GM12892 (cell line): ENCODE measurements around the gene MAP4K4.

Source experiments
- DNase-seq: peaks from one replicate; pipeline ENCODE4 v3.0.0; 2011; ENCODE audit not compliant: insufficient read length
- FAIRE-seq: peaks from 2 replicates; lab custom pipeline; 2011; peaks lifted over from hg19 to GRCh38; lab: Jason Lieb, UNC
- POLR2A ChIP-seq: IDR thresholded peaks from 2 replicates; pipeline ENCODE4 v1.6.1; 2011; ENCODE audit warnings: low read depth, low read length, control low read depth
- POLR2AphosphoS5 ChIP-seq: IDR thresholded peaks from 2 replicates; pipeline ENCODE4 v1.6.1; 2011; ENCODE audit warnings: low read depth, low read length, control low read depth
- TAF1 ChIP-seq: IDR thresholded peaks from 2 replicates; pipeline ENCODE4 v1.6.1; 2011; ENCODE audit warnings: low read depth, mild to moderate bottlenecking, control low read depth, low read length, borderline replicate concordance

The MAP4K4 gene

DNA sequence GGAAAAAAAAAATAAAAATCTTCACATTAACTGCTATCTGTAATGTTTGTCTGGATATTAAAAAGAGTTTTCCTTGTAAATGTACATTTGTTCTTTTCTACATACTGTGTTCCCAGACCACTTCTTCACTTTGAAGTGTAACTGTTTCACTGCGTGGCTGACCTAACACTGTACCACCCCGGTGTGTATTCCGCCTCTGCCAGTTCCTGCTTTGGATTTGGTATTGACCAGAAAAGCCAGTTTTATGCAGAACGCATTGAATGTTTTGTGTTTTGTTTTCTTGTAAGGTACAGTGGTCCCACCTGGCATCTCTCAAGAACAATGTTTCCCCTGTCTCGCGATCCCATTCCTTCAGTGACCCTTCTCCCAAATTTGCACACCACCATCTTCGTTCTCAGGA, 166.0 kb downstream of the MAP4K4 start:
- DNase-seq (no peak), FAIRE-seq (no peak)

DNA sequence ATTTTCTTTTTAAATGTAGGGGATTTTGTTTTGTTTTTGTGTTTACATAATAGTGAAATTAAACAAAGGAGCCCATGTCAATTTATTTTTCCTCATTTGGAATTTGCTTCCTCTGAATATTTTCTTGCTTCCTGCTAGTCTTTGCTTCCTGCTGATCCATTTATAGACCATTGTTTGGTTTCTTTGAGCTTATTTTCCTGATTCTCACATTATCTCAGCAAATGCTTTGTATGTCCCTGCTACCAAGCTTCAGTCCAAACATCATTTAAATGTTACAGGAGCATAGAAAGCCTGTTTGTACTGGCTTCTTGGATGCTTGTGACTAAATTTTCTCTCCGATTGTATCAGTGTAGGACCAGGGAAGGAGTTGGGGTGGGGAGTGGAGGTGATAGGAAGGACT, 166.9 kb downstream of the MAP4K4 start:
- TF ChIP-seq POLR2AphosphoS5: no peak
- no peak for TF ChIP-seq TAF1
- TF ChIP-seq POLR2A: no peak
- no peak for FAIRE-seq
- no peak for DNase-seq

More for the DNA sequence above, 166.0 kb downstream of the MAP4K4 start:
- TF ChIP-seq TAF1 (no peak), POLR2AphosphoS5 (no peak), POLR2A (no peak)

DNA sequence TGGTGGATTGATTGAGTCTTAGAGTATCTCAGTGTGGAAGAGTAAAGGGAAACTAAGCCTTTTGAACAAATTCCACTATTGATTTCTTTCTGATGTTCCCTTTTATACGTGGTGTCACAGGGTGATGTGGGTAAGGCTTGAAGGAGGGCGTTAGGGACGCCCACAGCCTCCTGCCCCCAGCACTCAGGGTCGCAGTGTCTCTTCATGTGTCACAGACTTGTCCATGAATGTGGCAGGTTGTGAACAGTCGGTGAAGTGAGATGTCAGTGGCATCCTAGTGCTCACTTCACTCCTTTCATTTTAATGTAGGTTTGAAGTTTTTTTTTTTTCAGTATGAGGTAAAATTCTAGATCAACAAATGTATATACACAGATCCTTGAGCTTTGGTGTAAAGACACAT, 171.0 kb downstream of the MAP4K4 start:
- DNase-seq (no peak), FAIRE-seq (no peak)

DNA sequence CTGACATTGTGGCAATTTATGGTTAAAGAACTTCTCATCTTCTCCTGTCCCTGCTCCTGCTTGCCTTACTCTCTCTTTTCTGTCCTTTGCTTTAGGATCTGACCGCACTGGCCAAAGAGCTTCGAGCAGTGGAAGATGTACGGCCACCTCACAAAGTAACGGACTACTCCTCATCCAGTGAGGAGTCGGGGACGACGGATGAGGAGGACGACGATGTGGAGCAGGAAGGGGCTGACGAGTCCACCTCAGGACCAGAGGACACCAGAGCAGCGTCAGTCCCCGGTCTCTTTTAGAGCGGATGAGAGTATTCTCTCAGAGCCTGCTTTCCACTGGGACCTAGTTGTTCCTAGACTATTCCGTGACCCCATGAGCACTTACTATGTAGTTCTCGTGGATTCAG, 172.0 kb downstream of the MAP4K4 start:
- DNase-seq (no peak), FAIRE-seq (no peak)
- TF ChIP-seq POLR2A (no peak), TAF1 (no peak), POLR2AphosphoS5 (no peak)

More for the DNA sequence above, 171.0 kb downstream of the MAP4K4 start:
- TF ChIP-seq POLR2A (no peak), TAF1 (no peak), POLR2AphosphoS5 (no peak)

DNA sequence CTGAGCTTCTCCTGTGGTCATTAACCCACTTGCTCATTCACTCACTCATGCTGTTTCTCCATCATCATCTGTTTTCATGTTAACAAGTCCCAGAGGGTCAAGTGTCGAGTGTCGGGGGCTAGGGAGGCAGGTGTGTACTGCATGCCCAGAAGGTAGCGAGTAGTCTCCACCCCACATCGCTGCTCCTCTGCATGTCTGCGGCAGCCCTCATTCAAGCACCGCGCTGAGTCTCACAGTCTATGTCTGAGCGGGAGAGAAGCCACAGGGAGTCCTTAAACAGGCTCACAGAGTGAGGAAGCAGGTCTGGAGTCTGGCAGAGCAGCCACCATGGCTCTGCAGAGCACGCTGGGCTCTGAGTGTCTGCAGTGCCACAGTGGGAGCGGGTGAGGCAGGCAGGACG, 172.9 kb downstream of the MAP4K4 start:
- FAIRE-seq (no peak), DNase-seq (no peak)
- TF ChIP-seq TAF1: no peak
- TF ChIP-seq POLR2A: no peak
- no peak for TF ChIP-seq POLR2AphosphoS5

DNA sequence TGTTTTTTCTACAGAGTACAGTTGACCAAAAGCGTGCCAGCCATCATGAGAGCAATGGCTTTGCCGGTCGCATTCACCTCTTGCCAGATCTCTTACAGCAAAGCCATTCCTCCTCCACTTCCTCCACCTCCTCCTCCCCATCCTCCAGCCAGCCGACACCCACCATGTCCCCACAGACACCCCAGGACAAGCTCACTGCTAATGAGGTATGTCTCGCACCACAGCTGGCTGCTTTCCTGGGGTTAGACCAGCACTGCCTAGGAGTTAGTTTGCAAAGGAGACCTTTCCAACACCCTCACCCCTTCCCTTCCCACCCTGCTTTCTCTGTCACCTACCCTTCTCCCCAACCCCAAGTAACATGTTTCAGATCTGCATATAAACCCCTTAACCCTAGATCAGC, 174.0 kb downstream of the MAP4K4 start:
- DNase-seq (no peak), FAIRE-seq (no peak)
- TF ChIP-seq TAF1 (no peak), POLR2A (no peak), POLR2AphosphoS5 (no peak)

DNA sequence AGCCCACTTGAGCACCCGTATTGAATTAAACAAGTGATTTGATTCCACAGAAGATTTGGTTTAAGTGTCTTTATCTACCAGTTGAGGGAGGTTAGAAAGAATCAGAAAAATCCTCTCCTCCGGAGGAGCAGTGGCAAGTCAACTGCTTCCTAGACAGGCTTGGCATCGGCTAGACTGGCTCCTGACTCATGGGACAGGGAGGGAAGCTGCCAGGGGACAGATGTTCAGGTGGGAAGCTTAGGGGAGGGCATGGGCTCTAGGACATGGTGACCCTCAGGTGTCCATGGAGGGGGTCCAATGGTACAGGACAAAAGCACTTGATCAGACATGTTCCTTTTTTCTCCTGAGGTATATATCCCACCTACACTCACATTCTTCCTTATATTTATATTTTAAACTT, 175.0 kb downstream of the MAP4K4 start:
- no peak for DNase-seq
- TF ChIP-seq POLR2AphosphoS5 (no peak), POLR2A (no peak), TAF1 (no peak)
- no peak for FAIRE-seq

DNA sequence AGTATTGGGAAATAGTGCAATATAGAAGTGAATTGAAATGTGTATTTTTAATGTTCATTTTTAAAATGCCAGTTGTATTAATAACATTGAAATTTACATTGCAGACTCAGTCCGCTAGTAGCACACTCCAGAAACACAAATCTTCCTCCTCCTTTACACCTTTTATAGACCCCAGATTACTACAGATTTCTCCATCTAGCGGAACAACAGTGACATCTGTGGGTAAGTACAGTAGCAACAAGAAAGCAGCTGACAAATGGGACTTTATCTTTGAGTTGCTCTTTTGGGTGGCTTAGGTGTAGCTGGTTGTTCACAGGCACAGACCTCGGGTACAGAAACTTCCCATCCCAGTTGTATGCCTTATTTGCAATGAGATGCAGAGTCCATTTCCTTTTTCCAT, 176.0 kb downstream of the MAP4K4 start:
- FAIRE-seq (no peak), DNase-seq (no peak)
- no peak for TF ChIP-seq POLR2AphosphoS5
- TF ChIP-seq TAF1: no peak
- TF ChIP-seq POLR2A: no peak

DNA sequence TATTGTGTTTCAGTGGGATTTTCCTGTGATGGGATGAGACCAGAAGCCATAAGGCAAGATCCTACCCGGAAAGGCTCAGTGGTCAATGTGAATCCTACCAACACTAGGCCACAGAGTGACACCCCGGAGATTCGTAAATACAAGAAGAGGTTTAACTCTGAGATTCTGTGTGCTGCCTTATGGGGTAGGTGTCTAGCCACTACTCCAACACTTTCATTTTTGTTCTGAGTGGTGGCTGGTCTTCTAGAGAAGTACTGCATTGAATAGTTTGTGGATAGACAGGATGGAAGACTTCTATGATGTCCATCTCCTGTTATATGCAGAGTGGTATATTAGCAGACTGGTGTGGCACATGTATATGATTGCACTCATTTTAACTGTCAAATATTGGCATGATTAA, 176.6 kb downstream of the MAP4K4 start:
- no peak for FAIRE-seq
- DNase-seq: no peak
- TF ChIP-seq TAF1 (no peak), POLR2AphosphoS5 (no peak), POLR2A (no peak)

DNA sequence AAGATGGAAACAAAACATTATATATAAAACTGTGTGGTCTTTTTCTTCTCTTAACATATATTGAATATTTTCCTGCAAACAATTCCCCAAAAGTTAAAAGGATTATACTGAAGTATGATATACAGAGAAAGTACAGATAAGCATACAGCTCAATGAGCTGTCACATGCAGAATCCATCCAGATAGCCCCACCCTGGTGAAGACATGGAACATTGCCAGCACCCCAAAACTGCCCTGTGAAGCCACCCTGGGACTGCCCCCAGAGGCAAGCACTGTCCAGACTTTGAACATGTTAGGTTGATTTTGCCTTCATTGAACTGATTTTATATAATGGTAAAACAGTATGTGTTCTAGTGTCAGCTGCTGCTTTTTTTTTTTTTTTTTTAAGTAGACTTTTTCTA, 182.0 kb downstream of the MAP4K4 start:
- no peak for DNase-seq
- no peak for TF ChIP-seq POLR2AphosphoS5
- TF ChIP-seq POLR2A: no peak
- no peak for TF ChIP-seq TAF1
- FAIRE-seq: no peak

DNA sequence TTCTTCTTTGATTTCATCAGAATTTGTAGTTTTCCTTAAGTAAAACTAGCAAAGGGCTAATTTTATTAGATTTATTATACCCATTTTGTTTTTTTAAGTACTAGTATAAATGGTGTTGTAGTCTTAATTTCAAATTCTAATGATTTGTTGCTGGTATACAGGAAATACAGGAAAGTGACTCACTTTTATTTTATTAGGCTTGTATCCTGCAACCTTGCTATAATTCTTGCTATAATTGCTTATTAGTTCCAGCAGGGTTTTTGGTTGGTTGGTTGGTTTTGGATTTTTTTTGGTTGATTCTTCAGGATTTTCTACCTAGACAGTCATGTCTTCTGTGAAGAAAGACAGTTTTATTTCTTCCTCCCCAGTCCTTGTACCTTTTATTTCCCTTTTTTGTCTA, 183.6 kb downstream of the MAP4K4 start:
- no peak for TF ChIP-seq POLR2A
- TF ChIP-seq POLR2AphosphoS5: no peak
- no peak for TF ChIP-seq TAF1
- no peak for DNase-seq
- no peak for FAIRE-seq

DNA sequence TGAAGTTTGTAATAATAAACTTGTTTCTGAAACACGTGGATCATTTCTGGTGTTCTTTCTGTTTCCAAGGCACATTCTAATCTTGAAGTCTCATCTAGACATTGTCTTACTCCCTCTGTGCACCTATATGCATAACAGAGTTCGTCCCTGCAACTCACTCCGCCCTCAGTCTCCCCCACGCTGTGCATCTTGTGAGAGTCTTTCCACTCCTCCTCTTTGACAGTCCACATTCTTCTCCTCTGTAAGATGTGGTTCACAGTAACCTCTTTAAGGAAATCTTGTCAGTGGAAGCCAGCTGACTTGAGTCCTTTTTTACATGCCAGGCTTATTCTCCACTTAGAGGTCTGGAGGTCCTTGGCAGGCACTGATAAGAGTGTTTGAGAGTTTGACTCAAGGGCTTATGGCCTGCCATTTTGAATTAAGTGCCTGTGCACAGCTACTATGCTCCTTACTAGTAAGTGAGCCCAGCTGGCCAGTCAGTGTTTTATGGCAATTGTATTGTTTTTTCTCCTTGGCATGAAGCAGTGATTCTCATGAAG, 185.3 kb downstream of the MAP4K4 start:
- no peak for DNase-seq
- TF ChIP-seq TAF1 (no peak), POLR2A (no peak), POLR2AphosphoS5 (no peak)
- FAIRE-seq: no peak

DNA sequence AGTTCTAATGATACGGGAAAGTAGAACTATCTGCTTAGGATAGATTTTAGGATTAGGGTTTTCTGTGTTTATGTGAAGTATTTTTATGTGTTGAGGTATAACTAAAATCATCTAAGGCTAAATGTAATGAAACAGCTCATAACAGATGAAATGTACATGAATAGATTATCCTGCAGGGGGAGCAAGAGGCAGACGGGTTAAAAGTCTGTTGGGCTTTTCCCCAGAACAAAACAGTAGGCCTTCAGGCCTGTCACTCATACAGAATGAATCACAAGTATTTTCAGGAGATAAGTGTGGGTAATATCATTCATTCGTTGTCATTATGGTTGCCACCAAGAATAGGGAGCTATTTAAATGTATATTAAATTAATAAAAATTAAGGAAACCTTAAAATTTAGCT, 186.4 kb downstream of the MAP4K4 start:
- peak; percentile 66 for FAIRE-seq
- no peak for DNase-seq
- TF ChIP-seq TAF1 (no peak), POLR2A (no peak), POLR2AphosphoS5 (no peak)
